Hepatocyte (in vitro differentiated cells): ENCODE results near the gene RIPOR2. TPM values are rescaled to one million over a fixed set of nuclear protein-coding genes. Genes with fewer than 3 reads are reported as not detected.

Experiments
- DNase-seq: peaks from one replicate; pipeline ENCODE4 v3.0.0-alpha.2; 2016; ENCODE audit warnings: low spot score
- H2AFZ ChIP-seq: fragments of 200-600 bp; sonication (generic); 2 replicates; pipeline ENCODE4 v1.6.0; 2016; ENCODE audit warnings: antibody characterized with exemption, mild to moderate bottlenecking
- H3K27ac ChIP-seq: fragments of 200-600 bp; sonication (generic); 2 replicates; pipeline ENCODE4 v1.5.1; 2016; ENCODE audit warnings: mild to moderate bottlenecking
- H3K27me3 ChIP-seq: fragments of 200-600 bp; sonication (generic); 2 replicates; pipeline ENCODE4 v1.6.1; 2016
- H3K36me3 ChIP-seq: fragments of 200-600 bp; sonication (generic); replicated peaks from 2 replicates; pipeline ENCODE4 v1.5.1; 2016; ENCODE audit warnings: low read depth; ENCODE audit not compliant: insufficient read depth
- H3K4me1 ChIP-seq: fragments of 200-600 bp; sonication (generic); 2 replicates; pipeline ENCODE4 v1.5.1; 2016; ENCODE audit warnings: mild to moderate bottlenecking, moderate library complexity; ENCODE audit not compliant: insufficient read depth
- H3K4me2 ChIP-seq: fragments of 200-600 bp; sonication (generic); 2 replicates; pipeline ENCODE4 v1.6.0; 2016
- H3K4me3 ChIP-seq: fragments of 200-600 bp; sonication (generic); 2 replicates; pipeline ENCODE4 v1.5.1; 2016; ENCODE audit warnings: mild to moderate bottlenecking
- H3K79me2 ChIP-seq: fragments of 200-600 bp; sonication (generic); 2 replicates; pipeline ENCODE4 v1.6.0; 2017; ENCODE audit warnings: mild to moderate bottlenecking
- H3K9me2 ChIP-seq: fragments of 200-600 bp; sonication (generic); replicated peaks from 2 replicates; pipeline ENCODE4 v1.6.0; 2017; ENCODE audit warnings: mild to moderate bottlenecking; ENCODE audit not compliant: insufficient read depth
- H3K9me3 ChIP-seq: fragments of 200-600 bp; sonication (generic); 2 replicates; pipeline ENCODE4 v1.5.1; 2016; ENCODE audit warnings: low read depth, mild to moderate bottlenecking
- H4K20me1 ChIP-seq: fragments of 200-600 bp; sonication (generic); 2 replicates; pipeline ENCODE4 v1.6.0; 2016; ENCODE audit warnings: mild to moderate bottlenecking; ENCODE audit not compliant: insufficient read depth, poor library complexity, severe bottlenecking
- EZH2 ChIP-seq: fragments of 200-600 bp; sonication (generic); IDR thresholded peaks from 2 replicates; pipeline ENCODE4 v1.6.1; 2016; ENCODE audit warnings: antibody characterized with exemption, mild to moderate bottlenecking, borderline replicate concordance
- EZH2phosphoT487 ChIP-seq: fragments of 200-600 bp; sonication (generic); IDR thresholded peaks from one replicate; pipeline ENCODE4 v1.6.1; 2018; ENCODE audit warnings: antibody characterized with exemption, mild to moderate bottlenecking, low read depth, moderate library complexity; ENCODE audit not compliant: unreplicated experiment, severe bottlenecking
- WGBS: methylation state at CpG from one replicate; pipeline ENCODE4 v1.1.6; 2016; ENCODE audit warnings: low lambda C conversion rate; ENCODE audit errors: missing lambda C conversion rate; 5-methylcytosine and 5-hydroxymethylcytosine counted together
- polyA plus RNA-seq: library from polyadenylated mRNA; unstranded; fragments of >200 nt; fragmentation: Nextera tagmentation; extraction: Ambion mirVana; gene quantifications from 2 replicates; pipeline ENCODE4 v1.2.1, GENCODE V29; 2016
- total RNA-seq: library from RNA; depleted of rRNA; stranded (reverse); fragments of >200 nt; gene quantifications from 2 replicates; pipeline ENCODE4 v1.2.3, GENCODE V29; 2014
- TF ChIP-seq, protein P1 (sequence below): fragments of 200-600 bp; sonication (generic); IDR thresholded peaks from 2 replicates; pipeline ENCODE4 v1.5.1; 2016; ENCODE audit warnings: antibody characterized with exemption, mild to moderate bottlenecking; ENCODE audit not compliant: poor library complexity

Gene RIPOR2
- total and polyA plus RNA-seq, 2 experiments from 2014 or later = 11.8 to 17.3 TPM

DNA sequence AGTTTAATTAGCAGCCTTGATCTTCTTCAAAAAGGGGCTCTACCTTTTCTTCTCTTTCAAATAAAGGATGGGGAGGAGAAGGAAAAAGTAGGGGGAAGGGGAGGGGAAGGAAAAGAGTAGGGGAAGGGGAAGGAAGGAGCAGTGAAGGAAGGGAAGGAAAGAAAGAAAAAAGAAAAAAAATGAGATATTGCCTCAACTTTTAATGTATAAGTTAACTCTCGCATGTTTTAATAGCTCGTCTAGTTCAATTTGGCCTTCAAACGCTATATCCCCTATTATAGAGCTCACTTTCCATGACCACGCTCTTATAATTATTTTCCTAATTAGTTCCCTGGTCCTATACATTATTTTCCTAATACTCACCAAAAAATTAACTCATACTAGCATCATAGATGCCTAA, 11.9 kb upstream of the RIPOR2 start:
- H2AFZ ChIP-seq = no peak overlapping the region
- H3K4me2 ChIP-seq = no peak overlapping the region
- no peak for DNase-seq
- H4K20me1 ChIP-seq = no peaks in the 10 kb centered on the region
- H3K4me3 ChIP-seq = no peak overlapping the region
- no peaks in the 10 kb centered on the region for H3K4me1 ChIP-seq
- no peaks in the 10 kb centered on the region for H3K9me2 ChIP-seq
- H3K9me3 ChIP-seq = peaks cover 4% of the 10 kb centered on the region
- no peaks in the 10 kb centered on the region for H3K79me2 ChIP-seq
- H3K27me3 ChIP-seq = no peaks in the 10 kb centered on the region
- TF ChIP-seq EZH2 = no peak
- TF ChIP-seq, protein P1, sequence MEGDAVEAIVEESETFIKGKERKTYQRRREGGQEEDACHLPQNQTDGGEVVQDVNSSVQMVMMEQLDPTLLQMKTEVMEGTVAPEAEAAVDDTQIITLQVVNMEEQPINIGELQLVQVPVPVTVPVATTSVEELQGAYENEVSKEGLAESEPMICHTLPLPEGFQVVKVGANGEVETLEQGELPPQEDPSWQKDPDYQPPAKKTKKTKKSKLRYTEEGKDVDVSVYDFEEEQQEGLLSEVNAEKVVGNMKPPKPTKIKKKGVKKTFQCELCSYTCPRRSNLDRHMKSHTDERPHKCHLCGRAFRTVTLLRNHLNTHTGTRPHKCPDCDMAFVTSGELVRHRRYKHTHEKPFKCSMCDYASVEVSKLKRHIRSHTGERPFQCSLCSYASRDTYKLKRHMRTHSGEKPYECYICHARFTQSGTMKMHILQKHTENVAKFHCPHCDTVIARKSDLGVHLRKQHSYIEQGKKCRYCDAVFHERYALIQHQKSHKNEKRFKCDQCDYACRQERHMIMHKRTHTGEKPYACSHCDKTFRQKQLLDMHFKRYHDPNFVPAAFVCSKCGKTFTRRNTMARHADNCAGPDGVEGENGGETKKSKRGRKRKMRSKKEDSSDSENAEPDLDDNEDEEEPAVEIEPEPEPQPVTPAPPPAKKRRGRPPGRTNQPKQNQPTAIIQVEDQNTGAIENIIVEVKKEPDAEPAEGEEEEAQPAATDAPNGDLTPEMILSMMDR = no peak
- no peak for TF ChIP-seq EZH2phosphoT487
- H3K36me3 ChIP-seq = no peaks in the 10 kb centered on the region
- 91% methylated on average over 4 of the region's 4 CpGs for WGBS
- no peak overlapping the region for H3K27ac ChIP-seq

DNA sequence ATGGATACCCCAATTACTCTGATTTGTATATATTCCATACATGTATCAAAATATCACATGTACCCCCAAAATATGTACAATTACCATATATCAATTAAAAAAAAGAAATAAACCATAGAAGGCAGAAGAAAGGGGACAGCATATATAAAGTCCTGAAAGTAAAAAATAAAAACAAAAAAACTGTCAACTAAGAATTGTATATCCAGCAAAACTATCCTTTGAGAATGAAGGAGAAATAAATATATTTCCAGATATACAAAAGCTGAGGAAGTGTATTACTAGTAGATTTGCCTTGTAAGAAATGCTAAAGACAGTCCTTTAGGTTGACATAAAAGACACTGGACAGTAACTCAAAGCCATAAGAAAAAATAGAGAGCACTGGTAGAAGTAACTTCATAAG, 9.3 kb upstream of the RIPOR2 start:
- H3K27me3 ChIP-seq = no peaks in the 10 kb centered on the region
- no peaks in the 10 kb centered on the region for H4K20me1 ChIP-seq
- H3K79me2 ChIP-seq = no peaks in the 10 kb centered on the region
- H3K9me2 ChIP-seq = no peaks in the 10 kb centered on the region
- no peak overlapping the region for H3K4me2 ChIP-seq
- no peak for DNase-seq
- no peak overlapping the region for H2AFZ ChIP-seq
- no peaks in the 10 kb centered on the region for H3K4me1 ChIP-seq
- H3K27ac ChIP-seq = no peak overlapping the region
- H3K9me3 ChIP-seq = peaks cover 4% of the 10 kb centered on the region
- TF ChIP-seq EZH2 = no peak
- TF ChIP-seq, protein P1 = no peak
- TF ChIP-seq EZH2phosphoT487 = no peak
- no peak overlapping the region for H3K4me3 ChIP-seq
- no peaks in the 10 kb centered on the region for H3K36me3 ChIP-seq

- Histone ChIP-seq H3K4me1 (no peaks in the 10 kb centered on the region), H3K36me3 (no peaks in the 10 kb centered on the region), H3K79me2 (no peaks in the 10 kb centered on the region), H3K9me2 (no peaks in the 10 kb centered on the region), H3K27ac (no peak overlapping the region), H3K4me2 (no peak overlapping the region), H3K4me3 (no peak overlapping the region), H3K27me3 (no peaks in the 10 kb centered on the region), H4K20me1 (no peaks in the 10 kb centered on the region), H3K9me3 (peaks cover 4% of the 10 kb centered on the region), H2AFZ (no peak overlapping the region)
- DNase-seq = no peak
- TF ChIP-seq, protein P1 = no peak
- 83% methylated on average over 2 of the region's 2 CpGs for WGBS
Measured at GRCh38 chr6:24943774-24944173, 8.0 kb upstream of the RIPOR2 start.

GRCh38 chr6:24940311-24940917, 4.7 kb upstream of the RIPOR2 start:
- no peak overlapping the region for H3K27ac ChIP-seq
- TF ChIP-seq EZH2 (no peak), EZH2phosphoT487 (no peak)
- TF ChIP-seq, protein P1 = no peak

More at GRCh38 chr6:24940311-24940917, 4.7 kb upstream of the RIPOR2 start:
- DNase-seq = no peak
- Histone ChIP-seq H3K4me1 (no peaks in the 10 kb centered on the region), H3K36me3 (no peaks in the 10 kb centered on the region), H2AFZ (no peak overlapping the region), H3K79me2 (no peaks in the 10 kb centered on the region), H3K27me3 (no peaks in the 10 kb centered on the region), H3K9me3 (peaks cover 4% of the 10 kb centered on the region), H3K4me3 (no peak overlapping the region), H4K20me1 (no peaks in the 10 kb centered on the region), H3K4me2 (no peak overlapping the region), H3K9me2 (no peaks in the 10 kb centered on the region)
- 73% methylated on average over 9 of the region's 9 CpGs for WGBS
